ENCODE data around the gene UTY.

DNA sequence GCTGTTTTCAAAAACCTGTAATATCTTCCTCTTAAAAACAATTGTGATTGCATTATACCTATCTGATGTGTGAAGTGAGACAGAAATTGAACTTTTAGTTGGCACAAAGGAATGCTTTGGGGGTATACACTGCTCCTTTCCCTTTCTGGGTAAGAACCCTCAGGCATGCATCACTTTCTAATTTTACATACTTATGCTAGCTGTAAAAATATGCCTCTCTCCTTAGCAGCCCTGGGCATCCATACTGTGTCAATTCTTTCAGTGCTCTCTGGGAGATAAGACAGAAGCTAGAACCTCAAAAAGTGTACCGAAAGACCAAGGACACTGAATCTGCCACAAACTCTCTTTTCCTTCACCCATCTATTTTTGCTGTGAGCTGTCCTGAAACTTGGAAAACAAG is 246.7 kb downstream of the UTY start:
- TF ChIP-seq CTCF (IDR thresholded peaks at IDR 0.05) (no peak), EP300 (IDR thresholded peaks at IDR 0.05) (no peak)
